ENCODE data around the gene OBSL1.

- TF ChIP-seq SUZ12 (IDR thresholded peaks at IDR 0.05; ENCODE audit: extremely low read depth, insufficient read depth, insufficient read length) (no peak), YY1 (IDR thresholded peaks at IDR 0.05; ENCODE audit: insufficient read depth, insufficient read length) (no peak), ZNF274 (IDR thresholded peaks at IDR 0.05; ENCODE audit: low read depth, low read length) (no peak)
Measured at GRCh38 chr2:219532378-219532649, 39.0 kb downstream of the OBSL1 start.
